Activated B cell treated with CpG ODN at 0.5 μM for 24 hours (primary cell): ENCODE measurements around the gene PLAAT3. TPM values are rescaled to one million over a fixed set of nuclear protein-coding genes. Genes with fewer than 3 reads are reported as not detected.

Experiments used
- ATAC-seq: fragments of 200-7000 bp; cut with Tn5 transposase; one replicate; pipeline ENCODE4 v1.10.0; 2021; ENCODE audit warnings: low read depth, mild to moderate bottlenecking, moderate library complexity
- CTCF ChIA-PET: fragments of 350-600 bp; sonication (Branson Sonifier 250); formaldehyde crosslinking; loops from one replicate; lab custom pipeline; 2021; ENCODE audit warnings: antibody characterized with exemption; lab: Charles Lee
- POLR2A ChIA-PET: fragments of 350-600 bp; sonication (Branson Sonifier 250); formaldehyde crosslinking; loops from one replicate; lab custom pipeline; 2021; ENCODE audit warnings: antibody characterized with exemption; lab: Charles Lee
- DNase-seq: peaks from one replicate; pipeline ENCODE4 v3.0.0; 2022
- H3K27ac Mint-ChIP-seq: one replicate; pipeline ENCODE4 v1.8.0; 2020; ENCODE audit warnings: mixed read lengths
- H3K27me3 Mint-ChIP-seq: one replicate; pipeline ENCODE4 v1.8.0; 2021; ENCODE audit warnings: mixed read lengths
- H3K36me3 Mint-ChIP-seq: one replicate; pipeline ENCODE4 v1.8.0; 2021; ENCODE audit warnings: low read depth, mixed read lengths
- H3K4me1 Mint-ChIP-seq: one replicate; pipeline ENCODE4 v1.8.0; 2021; ENCODE audit warnings: mixed read lengths
- H3K4me3 Mint-ChIP-seq: one replicate; pipeline ENCODE4 v1.8.0; 2020; ENCODE audit warnings: mild to moderate bottlenecking, mixed read lengths
- H3K9me3 Mint-ChIP-seq: one replicate; pipeline ENCODE4 v1.8.0; 2020; ENCODE audit warnings: mixed read lengths
- CTCF ChIP-seq: fragments of 200-600 bp; IDR thresholded peaks from one replicate; pipeline ENCODE4 v1.8.0; 2022; ENCODE audit warnings: antibody characterized with exemption, mild to moderate bottlenecking
- intact Hi-C: fragments of 100-400 bp; cut with micrococcal nuclease; formaldehyde crosslinking; loops from one replicate; pipeline ENCODE4 v1.15.1; 2024
- total RNA-seq: library from RNA; stranded (reverse); gene quantifications from 2 replicates; pipeline ENCODE4 v1.2.3, GENCODE V29; 2022

The PLAAT3 gene
- total RNA-seq, 1 donor from 2014 or later: 0.82 TPM

- ATAC-seq: no peak
Observed at GRCh38 chr11:63558459-63559157, 55.6 kb downstream of the PLAAT3 start.

GRCh38 chr11:63557570-63557969 is 56.7 kb downstream of the PLAAT3 start:
- ChIA-PET CTCF (no interaction called here), POLR2A (no interaction called here)
- Mint-ChIP-seq H3K4me3 (no peak overlapping the region), H3K27me3 (peaks cover 8% of the 10 kb centered on the region), H3K4me1 (peaks cover 19% of the 10 kb centered on the region), H3K9me3 (no peaks in the 10 kb centered on the region), H3K27ac (no peak overlapping the region), H3K36me3 (no peaks in the 10 kb centered on the region)
- TF ChIP-seq CTCF: no peak
- intact Hi-C loops: loop anchor here (10.0 kb wide), 1 partner anchor 73 kb away; no protein-coding TSS in a partner anchor
- no peak for DNase-seq
- ATAC-seq: no peak

More at GRCh38 chr11:63558459-63559157, 55.6 kb downstream of the PLAAT3 start:
- intact Hi-C loops: loop anchor here (10.0 kb wide), 1 partner anchor 74 kb away; no protein-coding TSS in a partner anchor
- Mint-ChIP-seq H3K27me3 (peaks cover 8% of the 10 kb centered on the region), H3K9me3 (no peaks in the 10 kb centered on the region), H3K4me1 (peaks cover 14% of the 10 kb centered on the region), H3K36me3 (no peaks in the 10 kb centered on the region), H3K4me3 (no peak overlapping the region), H3K27ac (no peak overlapping the region)
- ChIA-PET POLR2A (no interaction called here), CTCF (no interaction called here)
- no peak for TF ChIP-seq CTCF
- no peak for DNase-seq

- intact Hi-C loops: loop anchor here (10.0 kb wide), 1 partner anchor 72 kb away; no protein-coding TSS in a partner anchor
- Mint-ChIP-seq H3K4me3 (no peak overlapping the region), H3K36me3 (no peaks in the 10 kb centered on the region), H3K4me1 (peaks cover 24% of the 10 kb centered on the region), H3K27ac (no peak overlapping the region), H3K27me3 (peaks cover 5% of the 10 kb centered on the region), H3K9me3 (no peaks in the 10 kb centered on the region)
- no peak for TF ChIP-seq CTCF
- no peak for ATAC-seq
- ChIA-PET POLR2A (no interaction called here), CTCF (no interaction called here)
- DNase-seq: no peak
Observed at GRCh38 chr11:63556404-63557013, 57.7 kb downstream of the PLAAT3 start.

- no peak for TF ChIP-seq CTCF
- H3K9me3 Mint-ChIP-seq: no peaks in the 10 kb centered on the region
- H3K4me3 Mint-ChIP-seq: no peak overlapping the region
- POLR2A ChIA-PET: no interaction called here
- CTCF ChIA-PET: no interaction called here
- ATAC-seq: no peak
- intact Hi-C loops: loop anchor here (10.0 kb wide), 1 partner anchor 70 kb away; no protein-coding TSS in a partner anchor
- no peaks in the 10 kb centered on the region for H3K36me3 Mint-ChIP-seq
- peaks cover 5% of the 10 kb centered on the region for H3K27me3 Mint-ChIP-seq
- no peak overlapping the region for H3K27ac Mint-ChIP-seq
- peak; percentile 2 for DNase-seq
- peaks cover 31% of the 10 kb centered on the region for H3K4me1 Mint-ChIP-seq
Observed at GRCh38 chr11:63554877-63555223, 59.4 kb downstream of the PLAAT3 start.

GRCh38 chr11:63553759-63554158 is 60.5 kb downstream of the PLAAT3 start:
- POLR2A ChIA-PET: interaction anchor here (0.7 to 1.2 kb wide), 2 partner anchors 14 to 691 kb away, joined by 3 to 8 read pairs; no protein-coding TSS in a partner anchor
- Mint-ChIP-seq H3K4me1 (peaks cover 31% of the 10 kb centered on the region), H3K36me3 (no peaks in the 10 kb centered on the region), H3K27me3 (peaks cover 6% of the 10 kb centered on the region), H3K27ac (no peak overlapping the region), H3K4me3 (peak overlapping the region; percentile 76), H3K9me3 (no peaks in the 10 kb centered on the region)
- ATAC-seq (peak; percentile 82), DNase-seq (no peak)
- no peak for TF ChIP-seq CTCF
- CTCF ChIA-PET: interaction anchor here (0.6 kb wide), 1 partner anchor 48 kb away, joined by 3 read pairs; no protein-coding TSS in a partner anchor
- intact Hi-C loops: loop anchor here (10.0 kb wide), 1 partner anchor 69 kb away; no protein-coding TSS in a partner anchor
